Stomach (tissue), 19 donors: Measurements from ENCODE around the gene HMGN5. TPM values are rescaled to one million over a fixed set of nuclear protein-coding genes. Genes with fewer than 3 reads are reported as not detected.
A peak's percentile ranks its signal among the peaks of the same experiment; 100 is the strongest.

Experiments
- DNase-seq, 2 donors: peaks; one replicate each; pipeline versions ENCODE4 v3.0.0 to v3.0.0-alpha.2; 2013 to 2019
- H3K27ac ChIP-seq, 5 donors: fragments of 200-600 bp in 4 of 5; sonication (generic) in 4 of 5; one replicate each; pipeline ENCODE4 v1.5.1; 2013 to 2019; ENCODE audit warnings: mild to moderate bottlenecking in 1 of 5, moderate library complexity in 1 of 5
- H3K27me3 ChIP-seq, 3 donors: fragments of 200-600 bp; sonication (generic); one replicate each; pipeline ENCODE4 v1.5.1; 2017 to 2019; ENCODE audit warnings: mixed run types in 1 of 3
- H3K36me3 ChIP-seq, 4 donors: fragments of 200-600 bp; sonication (generic); 1 replicate in 3 of 4; 2 replicates in 1 of 4; pipeline ENCODE4 v1.5.1; 2016 to 2019
- H3K4me1 ChIP-seq, 4 donors: fragments of 200-600 bp; sonication (generic); one replicate each; pipeline ENCODE4 v1.5.1; 2016 to 2019
- H3K4me3 ChIP-seq, 4 donors: fragments of 200-600 bp; sonication (generic) in 3 of 4; one replicate each; pipeline ENCODE4 v1.5.1; 2016 to 2019; ENCODE audit warnings: mild to moderate bottlenecking in 1 of 4
- H3K9me3 ChIP-seq, 4 donors: fragments of 200-600 bp; sonication (generic); one replicate each; pipeline ENCODE4 v1.5.1; 2016 to 2019
- CTCF ChIP-seq, 7 experiments: fragments of 450-650 bp in 4 of 7; fragments of 200-600 bp in 3 of 7; sonication (generic) in 3 of 7; IDR thresholded peaks; one replicate each; pipeline ENCODE4 v1.5.1; 2016 to 2019; ENCODE audit warnings: antibody characterized with exemption in 7 of 7, control low read depth in 2 of 7, mild to moderate bottlenecking in 1 of 7
- EP300 ChIP-seq: sonication (generic); formaldehyde crosslinking; IDR thresholded peaks from one replicate; pipeline ENCODE4 v1.6.1; 2017; ENCODE audit warnings: antibody characterized with exemption
- POLR2A ChIP-seq, 4 donors: fragments of 450-650 bp; IDR thresholded peaks; one replicate each; pipeline ENCODE4 v1.6.1; 2016; ENCODE audit warnings: antibody characterized with exemption in 4 of 4, control low read depth in 2 of 4, mild to moderate bottlenecking in 1 of 4, moderate library complexity in 1 of 4
- POLR2AphosphoS5 ChIP-seq, 3 donors: sonication (generic); formaldehyde crosslinking; IDR thresholded peaks; one replicate each; pipeline ENCODE4 v1.6.1; 2016; ENCODE audit warnings: antibody characterized with exemption in 3 of 3
- WGBS, 5 donors: extraction: QIAGEN DNeasy Blood & Tissue Kit in 3 of 5; methylation state at CpG; one replicate each; pipeline versions ENCODE4 v1.1.5 to v1.1.7; 2013 to 2018; 5-methylcytosine and 5-hydroxymethylcytosine counted together
- intact Hi-C: fragments of 100-400 bp; cut with DNase I; formaldehyde crosslinking; loops from one replicate; pipeline ENCODE4 v1.15.1; 2023; ENCODE audit warnings: low total_unique reads
- long read RNA-seq, 10 donors: transcript quantifications; one replicate each; lab custom pipeline, GENCODE V29; 2026
- polyA plus RNA-seq, 3 donors: library from polyadenylated mRNA; stranded (reverse); fragments of 200-250 nt; gene quantifications; one replicate each; pipeline ENCODE4 v1.2.3, GENCODE V29; 2013
- total RNA-seq, 5 donors: library from RNA; depleted of rRNA; stranded (reverse); fragments of >200 nt; gene quantifications; one replicate each; pipeline versions ENCODE4 v1.1.0 to v1.2.3, GENCODE V29; 2014 to 2016
- donor health status: healthy with polysubstance abuse.
- donor health status: Bipolar disorder and iron deficiency.
- donor health status: healthy.

HMGN5 gene
- total RNA-seq (10 to 100 TPM in 1 of 5 donors, 1 to 10 TPM in 3, not detected in 1; 1.2 to 15.8 (median 2.6) TPM), polyA plus RNA-seq (10 to 100 TPM; 10.7 to 36.2 (median 21.0) TPM)
- long read RNA-seq, donor 1, partial matches to known transcripts = 337 of 344 reads
- long read RNA-seq, donor 1, other reads (novel, unspliced or antisense) = 0 of 344 reads
- long read RNA-seq, donor 2, transcript HMGN5-203 (6 exons, 578 nt) = major isoform, 12 of 12 reads
- long read RNA-seq, donor 2, partial matches to known transcripts = 0 of 12 reads
- long read RNA-seq, donor 2, other reads (novel, unspliced or antisense) = 0 of 12 reads
- long read RNA-seq, donor 3, transcript HMGN5-203 (6 exons, 578 nt) = major isoform, 6 of 7 reads
- long read RNA-seq, donor 3, partial matches to known transcripts = 0 of 7 reads
- long read RNA-seq, donor 3, other reads (novel, unspliced or antisense) = 0 of 7 reads
- long read RNA-seq, donor 4, partial matches to known transcripts = 0 of 2 reads
- long read RNA-seq, donor 4, other reads (novel, unspliced or antisense) = 0 of 2 reads
- long read RNA-seq, donor 5, transcript HMGN5-203 (6 exons, 578 nt) = major isoform, 8 of 170 reads
- long read RNA-seq, donor 5, partial matches to known transcripts = 159 of 170 reads
- long read RNA-seq, donor 5, other reads (novel, unspliced or antisense) = 0 of 170 reads
- long read RNA-seq, donor 6, transcript HMGN5-203 (6 exons, 578 nt) = major isoform, 31 of 404 reads
- long read RNA-seq, donor 6, partial matches to known transcripts = 367 of 404 reads
- long read RNA-seq, donor 6, other reads (novel, unspliced or antisense) = 0 of 404 reads
- long read RNA-seq, donor 7, transcript HMGN5-203 (6 exons, 578 nt) = major isoform, 12 of 352 reads
- long read RNA-seq, donor 7, partial matches to known transcripts = 336 of 352 reads
- long read RNA-seq, donor 7, other reads (novel, unspliced or antisense) = 0 of 352 reads
- long read RNA-seq, donor 8, transcript HMGN5-203 (6 exons, 578 nt) = major isoform, 12 of 15 reads
- long read RNA-seq, donor 8, partial matches to known transcripts = 0 of 15 reads
- long read RNA-seq, donor 8, other reads (novel, unspliced or antisense) = 0 of 15 reads
- long read RNA-seq, donor 9, partial matches to known transcripts = 151 of 155 reads
- long read RNA-seq, donor 9, other reads (novel, unspliced or antisense) = 0 of 155 reads
- long read RNA-seq, donor 10, transcript HMGN5-203 (6 exons, 578 nt) = major isoform, 7 of 263 reads
- long read RNA-seq, donor 10, partial matches to known transcripts = 256 of 263 reads
- long read RNA-seq, donor 10, other reads (novel, unspliced or antisense) = 0 of 263 reads

- 0 to 23% (median 4%) methylated on average over 23 of the region's 23 CpGs for WGBS, 5 donors
- H3K27ac ChIP-seq = peak within 1 kb of the TSS; percentile 76 to 87 (median 81)
- peaks cover 0 to 9% (median 3%) of the 10 kb centered on the region in 4 donors for H3K4me1 ChIP-seq
- peak; percentile 78 to 95 for DNase-seq
- no peaks in the 10 kb centered on the region for H3K27me3 ChIP-seq
- peak within 1 kb of the TSS; percentile 51 to 59 (median 56) for H3K4me3 ChIP-seq
- no peaks in the 10 kb centered on the region for H3K36me3 ChIP-seq
- H3K9me3 ChIP-seq = no peaks in the 10 kb centered on the region
- intact Hi-C loops = no loop called here
- TF ChIP-seq POLR2AphosphoS5 (IDR thresholded peaks at IDR 0.05) (peak in 1 of 3 donors; percentile 32), EP300 (no peak)
Observed at GRCh38 chrX:81201671-81202455, at the start of gene HMGN5, which contains the start of gene SH3BGRL. TSS of gene HMGN5 (minus strand) at chrX:81201913. CDS start at chrX:81121549, 80,364 bp downstream. TSS of gene SH3BGRL (plus strand) at chrX:81202102. CDS start at chrX:81202201, 99 bp downstream.

GRCh38 chrX:81241753-81242152 is 40.0 kb upstream of the HMGN5 start:
- Histone ChIP-seq H3K27me3 (peaks cover 0 to 5% (median 0%) of the 10 kb centered on the region in 3 donors), H3K36me3 (peaks cover 0 to 20% (median 10%) of the 10 kb centered on the region in 4 donors), H3K4me3 (no peak overlapping the region), H3K9me3 (peaks cover 0 to 15% (median 5%) of the 10 kb centered on the region in 4 donors), H3K27ac (no peak overlapping the region), H3K4me1 (no peaks in the 10 kb centered on the region)
- no peak for DNase-seq
- intact Hi-C loops = no loop called here
- 79 to 98% (median 88%) methylated on average over 2 to 7 of the region's 7 CpGs for WGBS, 5 donors
- TF ChIP-seq EP300 = no peak

- H3K36me3 ChIP-seq = peaks cover 0 to 20% (median 10%) of the 10 kb centered on the region in 4 donors
- H3K4me3 ChIP-seq = no peak overlapping the region
- TF ChIP-seq EP300 (no peak), CTCF (IDR thresholded peaks at IDR 0.05) (no peak), POLR2AphosphoS5 (IDR thresholded peaks at IDR 0.05) (no peak), POLR2A (IDR thresholded peaks at IDR 0.05) (no peak)
- no peak overlapping the region for H3K27ac ChIP-seq
- intact Hi-C loops = no loop called here
- WGBS, 5 donors = 69 to 100% (median 96%) methylated on average over 3 to 4 of the region's 4 CpGs
- no peaks in the 10 kb centered on the region for H3K4me1 ChIP-seq
- H3K9me3 ChIP-seq = peaks cover 0 to 15% (median 5%) of the 10 kb centered on the region in 4 donors
- peaks cover 0 to 5% (median 0%) of the 10 kb centered on the region in 3 donors for H3K27me3 ChIP-seq
- no peak for DNase-seq
Observed at GRCh38 chrX:81240701-81241331, 39.1 kb upstream of the HMGN5 start.

DNA sequence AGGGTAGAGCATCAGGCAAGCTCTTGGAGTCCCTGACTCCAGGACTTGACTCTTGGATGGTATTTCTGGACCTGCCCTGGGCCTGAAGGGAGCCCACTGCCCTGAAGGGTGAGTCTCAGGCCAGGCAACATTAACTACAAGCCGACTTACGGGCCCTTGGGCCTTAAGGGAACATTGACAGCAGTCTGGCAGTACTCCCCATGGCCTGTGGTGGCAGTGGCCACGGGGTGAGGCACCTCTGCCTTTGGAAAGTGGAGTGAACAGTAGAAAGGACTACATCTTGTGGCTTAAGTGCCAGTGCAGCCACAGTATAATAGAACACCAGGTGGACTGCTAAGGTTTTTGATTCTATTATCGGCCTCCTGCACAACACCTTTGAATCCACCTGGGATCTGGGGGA is 36.5 kb upstream of the HMGN5 start:
- Histone ChIP-seq H3K4me3 (no peak overlapping the region), H3K27ac (no peak overlapping the region), H3K4me1 (no peaks in the 10 kb centered on the region), H3K27me3 (peaks cover 0 to 5% (median 0%) of the 10 kb centered on the region in 3 donors), H3K36me3 (peaks cover 0 to 20% (median 10%) of the 10 kb centered on the region in 4 donors), H3K9me3 (peaks cover 0 to 15% (median 5%) of the 10 kb centered on the region in 4 donors)
- DNase-seq = no peak
- TF ChIP-seq CTCF (IDR thresholded peaks at IDR 0.05) (no peak), EP300 (no peak), POLR2AphosphoS5 (IDR thresholded peaks at IDR 0.05) (no peak), POLR2A (IDR thresholded peaks at IDR 0.05) (no peak)
- 80 to 94% (median 90%) methylated on average over 2 to 4 of the region's 4 CpGs for WGBS, 5 donors
- intact Hi-C loops = no loop called here
